Smooth muscle cell (in vitro differentiated cells): Measurements from ENCODE around the gene SLC38A3. TPM values are rescaled to one million over a fixed set of nuclear protein-coding genes. Genes with fewer than 3 reads are reported as not detected.

ENCODE experiments used
- DNase-seq: peaks from one replicate; lab custom pipeline; 2025; ENCODE audit not compliant: unreplicated experiment; lab: John Stamatoyannopoulos, UW
- H2AFZ ChIP-seq: fragments of 200-600 bp; sonication (generic); 2 replicates; pipeline ENCODE4 v1.6.0; 2016; ENCODE audit warnings: antibody characterized with exemption, low read depth, mild to moderate bottlenecking
- H3F3A ChIP-seq: fragments of 200-600 bp; sonication (generic); 2 replicates; pipeline ENCODE4 v1.6.0; 2017; ENCODE audit warnings: antibody characterized with exemption, low read depth
- H3K27ac ChIP-seq: fragments of 200-600 bp; sonication (generic); 2 replicates; pipeline ENCODE4 v1.5.1; 2016; ENCODE audit warnings: low read depth, mild to moderate bottlenecking
- H3K27me3 ChIP-seq: fragments of 200-600 bp; sonication (generic); 2 replicates; pipeline ENCODE4 v1.6.1; 2016; ENCODE audit warnings: low read depth, mild to moderate bottlenecking
- H3K36me3 ChIP-seq: fragments of 200-600 bp; sonication (generic); 2 replicates; pipeline ENCODE4 v1.5.1; 2016; ENCODE audit warnings: low read depth
- H3K4me1 ChIP-seq: fragments of 200-600 bp; sonication (generic); 2 replicates; pipeline ENCODE4 v1.5.1; 2016; ENCODE audit warnings: low read depth
- H3K4me2 ChIP-seq: fragments of 200-600 bp; sonication (generic); 2 replicates; pipeline ENCODE4 v1.6.0; 2016; ENCODE audit warnings: mild to moderate bottlenecking
- H3K4me3 ChIP-seq: fragments of 200-600 bp; sonication (generic); 2 replicates; pipeline ENCODE4 v1.5.1; 2016; ENCODE audit warnings: mild to moderate bottlenecking
- H3K79me2 ChIP-seq: fragments of 200-600 bp; sonication (generic); 2 replicates; pipeline ENCODE4 v1.6.0; 2016; ENCODE audit warnings: low read depth, mild to moderate bottlenecking
- H3K9ac ChIP-seq: fragments of 200-600 bp; sonication (generic); 2 replicates; pipeline ENCODE4 v1.6.0; 2016; ENCODE audit warnings: low read depth
- H3K9me3 ChIP-seq: fragments of 200-600 bp; sonication (generic); replicated peaks from 2 replicates; pipeline ENCODE4 v1.5.1; 2016; ENCODE audit warnings: low read depth
- H4K20me1 ChIP-seq: fragments of 200-600 bp; sonication (generic); 2 replicates; pipeline ENCODE4 v1.6.0; 2016; ENCODE audit warnings: low read depth
- whole genome bisulfite sequencing: methylation state at CpG from one replicate; pipeline ENCODE4 v1.1.7; 2016; ENCODE audit warnings: low lambda C conversion rate; 5-methylcytosine and 5-hydroxymethylcytosine counted together
- polyA plus RNA-seq: library from polyadenylated mRNA; unstranded; fragments of >200 nt; fragmentation: Nextera tagmentation; extraction: Ambion mirVana; gene quantifications from 2 replicates; pipeline ENCODE4 v1.2.1, GENCODE V29; 2016
- total RNA-seq: library from RNA; depleted of rRNA; stranded (reverse); fragments of >200 nt; gene quantifications from 2 replicates; pipeline ENCODE4 v1.2.3, GENCODE V29; 2014
- TF ChIP-seq, protein P1 (sequence below): fragments of 200-600 bp; sonication (generic); IDR thresholded peaks from 2 replicates; pipeline ENCODE4 v1.5.1; 2017; ENCODE audit warnings: borderline replicate concordance, mild to moderate bottlenecking, antibody characterized with exemption; ENCODE audit not compliant: insufficient read depth, poor library complexity, severe bottlenecking

Gene SLC38A3
- total and polyA plus RNA-seq, 2 experiments from 2014 or later = 0.58 to 3.5 TPM

DNA sequence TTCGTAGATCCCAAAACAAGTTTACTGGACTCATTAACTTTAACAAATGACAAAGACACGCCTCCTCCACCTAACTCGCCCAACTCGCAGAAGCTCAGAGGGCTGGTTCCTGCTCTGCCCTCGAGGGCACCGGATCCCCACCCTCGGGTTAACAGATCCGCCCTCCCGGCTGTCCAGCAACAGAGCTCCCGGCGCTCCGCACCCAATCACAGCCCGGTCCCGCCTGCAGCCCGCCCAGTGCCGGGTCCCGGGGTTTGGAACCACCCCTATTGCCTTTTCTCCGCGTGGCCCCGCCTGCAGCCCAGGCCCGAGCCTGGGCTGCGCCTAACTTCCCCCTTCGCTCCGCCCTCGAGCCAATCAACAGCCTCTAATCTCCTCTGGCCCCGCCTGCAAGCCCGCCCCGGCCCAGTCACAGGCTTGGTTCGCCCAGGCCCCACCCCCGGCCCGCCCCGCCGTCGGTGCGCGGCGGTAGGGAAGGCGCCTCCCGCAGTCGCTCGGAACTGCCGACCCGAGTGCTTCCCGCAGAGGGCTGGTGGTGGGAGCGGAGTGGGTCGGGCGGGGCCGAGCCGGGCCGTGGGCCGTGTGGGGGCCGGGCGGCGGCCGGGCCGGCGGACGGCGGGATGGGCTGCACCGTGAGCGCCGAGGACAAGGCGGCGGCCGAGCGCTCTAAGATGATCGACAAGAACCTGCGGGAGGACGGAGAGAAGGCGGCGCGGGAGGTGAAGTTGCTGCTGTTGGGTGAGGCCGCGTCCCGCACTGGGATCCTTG is 30.8 kb downstream of the SLC38A3 start, which contains the start of gene GNAI2:
Gene GNAI2 (plus strand): TSS at position 489 of the 768 bp plus-strand sequence. CDS start 132 bp downstream, at position 621.
- WGBS = under 1% methylated on average over 49 of the region's 75 CpGs
- TF ChIP-seq, protein P1, sequence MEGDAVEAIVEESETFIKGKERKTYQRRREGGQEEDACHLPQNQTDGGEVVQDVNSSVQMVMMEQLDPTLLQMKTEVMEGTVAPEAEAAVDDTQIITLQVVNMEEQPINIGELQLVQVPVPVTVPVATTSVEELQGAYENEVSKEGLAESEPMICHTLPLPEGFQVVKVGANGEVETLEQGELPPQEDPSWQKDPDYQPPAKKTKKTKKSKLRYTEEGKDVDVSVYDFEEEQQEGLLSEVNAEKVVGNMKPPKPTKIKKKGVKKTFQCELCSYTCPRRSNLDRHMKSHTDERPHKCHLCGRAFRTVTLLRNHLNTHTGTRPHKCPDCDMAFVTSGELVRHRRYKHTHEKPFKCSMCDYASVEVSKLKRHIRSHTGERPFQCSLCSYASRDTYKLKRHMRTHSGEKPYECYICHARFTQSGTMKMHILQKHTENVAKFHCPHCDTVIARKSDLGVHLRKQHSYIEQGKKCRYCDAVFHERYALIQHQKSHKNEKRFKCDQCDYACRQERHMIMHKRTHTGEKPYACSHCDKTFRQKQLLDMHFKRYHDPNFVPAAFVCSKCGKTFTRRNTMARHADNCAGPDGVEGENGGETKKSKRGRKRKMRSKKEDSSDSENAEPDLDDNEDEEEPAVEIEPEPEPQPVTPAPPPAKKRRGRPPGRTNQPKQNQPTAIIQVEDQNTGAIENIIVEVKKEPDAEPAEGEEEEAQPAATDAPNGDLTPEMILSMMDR = no peak

DNA sequence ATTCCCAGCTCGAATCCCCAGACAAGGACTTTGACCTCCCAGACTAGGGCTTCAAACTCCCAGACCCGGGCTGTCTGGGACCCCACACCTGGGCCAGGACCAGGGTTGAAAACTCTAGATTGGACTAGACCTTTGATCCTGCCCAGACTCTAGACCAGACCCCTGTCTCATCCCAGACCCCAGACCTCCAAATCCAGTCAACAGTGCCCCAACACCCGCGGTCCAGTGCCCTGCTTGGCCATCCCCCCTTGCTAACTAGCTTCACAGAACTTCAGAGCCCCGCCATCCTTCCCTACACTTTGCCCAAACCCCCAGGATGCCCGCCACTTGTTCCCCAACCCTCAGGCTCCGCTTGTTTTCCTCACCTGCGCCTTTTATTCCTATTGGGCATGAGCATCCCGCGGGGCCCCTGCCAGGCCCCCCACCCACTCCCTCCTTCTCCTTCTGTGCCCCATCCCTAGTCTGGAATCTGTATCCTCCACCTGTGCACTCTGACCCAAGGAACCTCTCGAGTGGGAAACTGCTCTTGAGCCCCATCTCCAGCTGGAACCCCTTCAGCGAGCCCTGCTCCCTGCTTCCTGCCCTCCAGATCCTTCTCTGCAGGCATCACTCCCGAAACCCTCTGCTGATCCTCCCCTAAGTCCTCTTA is 31.5 kb downstream of the SLC38A3 start:
- Histone ChIP-seq H3K27me3 (no peaks in the 10 kb centered on the region), H4K20me1 (peaks cover 50% of the 10 kb centered on the region), H3K36me3 (no peaks in the 10 kb centered on the region), H3K27ac (peak overlapping the region; percentile 45), H3K9ac (peak overlapping the region; percentile 78), H3F3A (no peaks in the 10 kb centered on the region), H3K4me1 (peaks cover 41% of the 10 kb centered on the region), H3K4me2 (peak overlapping the region; percentile 89), H3K79me2 (peaks cover 56% of the 10 kb centered on the region), H3K9me3 (no peaks in the 10 kb centered on the region), H3K4me3 (peak overlapping the region; percentile 74), H2AFZ (no peak overlapping the region)
- WGBS = 3% methylated on average over 13 of the region's 13 CpGs
- DNase-seq = no peak
- TF ChIP-seq, protein P1 = no peak

More for the DNA sequence above, 30.8 kb downstream of the SLC38A3 start, which contains the start of gene GNAI2:
- Histone ChIP-seq H3K36me3 (no peaks in the 10 kb centered on the region), H3K79me2 (peaks cover 49% of the 10 kb centered on the region), H3K4me3 (peak within 1 kb of the TSS; percentile 74), H3K27me3 (no peaks in the 10 kb centered on the region), H2AFZ (no peak within 1 kb of the TSS), H3K9ac (peak within 1 kb of the TSS; percentile 78), H3K27ac (peak within 1 kb of the TSS; percentile 45), H3K4me2 (peak within 1 kb of the TSS; percentile 89), H4K20me1 (peaks cover 43% of the 10 kb centered on the region), H3K4me1 (peaks cover 35% of the 10 kb centered on the region), H3F3A (no peaks in the 10 kb centered on the region), H3K9me3 (no peaks in the 10 kb centered on the region)
- peak; percentile 93 for DNase-seq

GRCh38 chr3:50237133-50237651 is 32.1 kb downstream of the SLC38A3 start:
- TF ChIP-seq, protein P1 = no peak
- Histone ChIP-seq H3F3A (no peaks in the 10 kb centered on the region), H3K79me2 (peaks cover 62% of the 10 kb centered on the region), H2AFZ (no peak overlapping the region), H3K4me2 (peak overlapping the region; percentile 89), H3K27me3 (no peaks in the 10 kb centered on the region), H3K9ac (peak overlapping the region; percentile 78), H3K4me1 (peaks cover 47% of the 10 kb centered on the region), H3K9me3 (no peaks in the 10 kb centered on the region), H3K36me3 (no peaks in the 10 kb centered on the region), H3K4me3 (peak overlapping the region; percentile 74), H3K27ac (peak overlapping the region; percentile 45), H4K20me1 (peaks cover 56% of the 10 kb centered on the region)
- peak; percentile 12 for DNase-seq
- 5% methylated on average over 7 of the region's 7 CpGs for WGBS
